Measurements from ENCODE around the gene PHF5A. TPM values are rescaled to one million over a fixed set of nuclear protein-coding genes. Genes with fewer than 3 reads are reported as not detected.
"Not testable (repeated sequence)": the region's sequence is repeated elsewhere in the genome, so short reads cannot be mapped to it uniquely, and the experiment has no call there.

The PHF5A gene
- total RNA-seq, 5 donors from 2014 or later (not counting 1 experiment from before 2014, with no cell fraction given), result 29.0 to 45.9 (median 38.0) TPM

DNA sequence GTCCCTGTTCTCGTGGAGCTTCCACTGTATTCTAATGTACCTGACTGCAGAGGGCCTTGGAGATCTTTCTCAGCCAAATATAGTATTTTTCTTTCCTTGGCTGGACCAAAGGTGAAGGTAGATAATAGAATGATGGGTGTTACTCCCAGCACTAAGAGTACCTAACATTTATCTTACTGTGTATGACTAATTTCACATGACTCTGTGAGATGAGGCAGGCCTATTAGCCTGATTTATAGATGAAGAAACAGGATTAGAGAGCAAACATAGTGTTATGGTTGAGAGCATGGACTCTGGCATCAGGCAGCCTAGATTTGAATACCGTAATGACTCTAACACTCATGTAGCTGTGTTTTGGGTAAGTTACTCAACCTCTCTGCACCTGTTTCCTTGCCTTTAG, 3.1 kb upstream of the PHF5A start:
- no peaks in the 10 kb centered on the region for H3K9me3 ChIP-seq
- no CpG with 5 or more reads among the region's 2 CpGs for WGBS (ENCODE audit: insufficient coverage)
- H3K4me3 ChIP-seq (ENCODE audit: control insufficient read depth in 1 of 2, extremely low read depth in 1 of 2, low read length in 1 of 2), result no peak overlapping the region
- Mint-ChIP-seq H3K9me3 (no peaks in the 10 kb centered on the region), H3K4me3 (no peak overlapping the region), H3K4me1 (peaks cover 55 to 61% (median 55%) of the 10 kb centered on the region in 3 donors), H3K36me3 (peaks cover 25% of the 10 kb centered on the region), H3K27ac (no peak overlapping the region), H3K27me3 (no peaks in the 10 kb centered on the region)
- no peak for ATAC-seq (replicated peaks in 1 of 4)
- DNase-seq, result no peak
- ChIA-PET CTCF (no interaction called here), POLR2A (interaction anchor here in 1 of 2 donors (0.6 kb wide), 1 partner anchor 18 kb away, joined by 4 read pairs; no protein-coding TSS in a partner anchor)
- H3K4me1 ChIP-seq (ENCODE audit: control insufficient read depth in 1 of 2, extremely low read depth in 1 of 2, insufficient read depth in 2 of 2, low read length in 2 of 2), result peaks cover 15 to 30% of the 10 kb centered on the region in 2 experiments
- H3K27me3 ChIP-seq (replicated peaks in 1 of 2; ENCODE audit: control insufficient read depth in 2 of 2, extremely low read depth in 1 of 2, insufficient read depth in 2 of 2, low read length in 1 of 2), result no peaks in the 10 kb centered on the region
- no peak overlapping the region for H3K27ac ChIP-seq (ENCODE audit: low read length)
- peaks cover 7 to 18% of the 10 kb centered on the region in 2 donors for H3K36me3 ChIP-seq (ENCODE audit: control insufficient read depth in 2 of 2, extremely low read depth in 1 of 2, insufficient read depth in 1 of 2, low read length in 1 of 2)

GRCh38 chr22:41470886-41471285, 2.4 kb upstream of the PHF5A start:
- Histone ChIP-seq H3K36me3 (ENCODE audit: control insufficient read depth in 2 of 2, extremely low read depth in 1 of 2, insufficient read depth in 1 of 2, low read length in 1 of 2) (peaks cover 7 to 25% of the 10 kb centered on the region in 2 donors), H3K4me1 (ENCODE audit: control insufficient read depth in 1 of 2, extremely low read depth in 1 of 2, insufficient read depth in 2 of 2, low read length in 2 of 2) (peaks cover 15 to 33% of the 10 kb centered on the region in 2 experiments), H3K4me3 (ENCODE audit: control insufficient read depth in 1 of 2, extremely low read depth in 1 of 2, low read length in 1 of 2) (no peak overlapping the region), H3K9me3 (no peaks in the 10 kb centered on the region), H3K27me3 (replicated peaks in 1 of 2; ENCODE audit: control insufficient read depth in 2 of 2, extremely low read depth in 1 of 2, insufficient read depth in 2 of 2, low read length in 1 of 2) (no peaks in the 10 kb centered on the region), H3K27ac (ENCODE audit: low read length) (no peak overlapping the region)
- ChIA-PET POLR2A (no interaction called here), CTCF (interaction anchor here in 1 of 2 donors (0.5 kb wide), 1 partner anchor 17 kb away, joined by 15 read pairs; no protein-coding TSS in a partner anchor)
- no peak for ATAC-seq (replicated peaks in 1 of 4)
- Mint-ChIP-seq H3K36me3 (peaks cover 30% of the 10 kb centered on the region), H3K4me3 (peak overlapping the region; percentile 52 to 87 (median 61)), H3K4me1 (peaks cover 55 to 64% (median 58%) of the 10 kb centered on the region in 3 donors), H3K27me3 (no peaks in the 10 kb centered on the region), H3K27ac (peak overlapping the region in 1 of 2 donors; percentile 49), H3K9me3 (no peaks in the 10 kb centered on the region)
- no peak for DNase-seq
- WGBS (ENCODE audit: insufficient coverage), result 80% methylated on average over 1 of the region's 2 CpGs

DNA sequence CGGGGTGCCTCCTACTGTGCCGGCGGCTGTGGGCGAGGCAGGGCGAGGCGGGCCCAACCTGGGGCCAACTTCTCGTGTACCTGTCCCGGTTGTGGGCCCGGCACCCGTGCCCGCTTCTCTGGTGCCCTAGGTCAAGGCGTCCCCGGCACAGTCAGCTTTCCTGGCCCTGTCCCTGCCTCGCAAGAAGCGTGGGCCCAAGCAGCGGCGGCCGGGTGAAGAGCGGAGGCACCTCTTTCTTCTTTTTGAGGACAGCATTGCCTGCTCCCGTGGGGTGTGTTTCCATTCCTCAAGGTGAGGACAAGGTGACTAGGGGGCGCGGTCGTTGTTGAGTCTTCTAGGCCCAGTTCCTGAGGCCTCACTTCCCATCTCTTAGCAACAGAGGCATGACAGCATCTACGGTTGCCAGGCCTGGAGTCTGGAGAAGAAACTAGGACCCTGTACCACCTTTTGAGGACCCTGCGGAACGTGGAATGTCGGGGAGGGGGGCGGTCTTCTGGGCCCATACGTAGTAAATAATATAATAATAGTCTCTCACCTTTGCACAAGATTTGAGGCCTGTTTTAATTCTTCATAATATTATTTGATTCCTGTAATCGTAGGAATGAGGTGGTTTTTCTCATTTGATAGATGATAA, 843 bp upstream of the PHF5A start:
- Mint-ChIP-seq H3K27ac (peak overlapping the region; percentile 99 to 100), H3K27me3 (no peaks in the 10 kb centered on the region), H3K4me3 (peak overlapping the region; percentile 87 to 93 (median 87)), H3K36me3 (peaks cover 39% of the 10 kb centered on the region), H3K9me3 (no peaks in the 10 kb centered on the region), H3K4me1 (peaks cover 55 to 65% (median 62%) of the 10 kb centered on the region in 3 donors)
- DNase-seq, result peak in 7 of 35 experiments; percentile 4 to 28 (median 16)
- Histone ChIP-seq H3K9me3 (no peaks in the 10 kb centered on the region), H3K4me1 (ENCODE audit: control insufficient read depth in 1 of 2, extremely low read depth in 1 of 2, insufficient read depth in 2 of 2, low read length in 2 of 2) (peaks cover 15 to 30% of the 10 kb centered on the region in 2 experiments), H3K27ac (ENCODE audit: low read length) (peak overlapping the region; percentile 92), H3K4me3 (ENCODE audit: control insufficient read depth in 1 of 2, extremely low read depth in 1 of 2, low read length in 1 of 2) (peak overlapping the region; percentile 92 to 96), H3K36me3 (ENCODE audit: control insufficient read depth in 2 of 2, extremely low read depth in 1 of 2, insufficient read depth in 1 of 2, low read length in 1 of 2) (peaks cover 7 to 40% of the 10 kb centered on the region in 2 donors), H3K27me3 (replicated peaks in 1 of 2; ENCODE audit: control insufficient read depth in 2 of 2, extremely low read depth in 1 of 2, insufficient read depth in 2 of 2, low read length in 1 of 2) (no peaks in the 10 kb centered on the region)
- peak in 2 of 4 experiments; percentile 3 to 19 for ATAC-seq (replicated peaks in 1 of 4)
- WGBS (ENCODE audit: insufficient coverage), result under 1% methylated on average over 18 of the region's 30 CpGs
- ChIA-PET CTCF (interaction anchor here in 1 of 2 donors (0.8 to 1.2 kb wide), 2 partner anchors 66 to 168 kb away, joined by 3 read pairs; partner anchors contain the start of gene ZC3H7B), POLR2A (interaction anchor here (0.5 to 2.5 kb wide), 7 partner anchors 9 to 88 kb away, joined by 5 to 25 read pairs (median 6); partner anchors contain the start of genes TOB2 (in 2 of the 2) and TEF (in 1 of the 2))

DNA sequence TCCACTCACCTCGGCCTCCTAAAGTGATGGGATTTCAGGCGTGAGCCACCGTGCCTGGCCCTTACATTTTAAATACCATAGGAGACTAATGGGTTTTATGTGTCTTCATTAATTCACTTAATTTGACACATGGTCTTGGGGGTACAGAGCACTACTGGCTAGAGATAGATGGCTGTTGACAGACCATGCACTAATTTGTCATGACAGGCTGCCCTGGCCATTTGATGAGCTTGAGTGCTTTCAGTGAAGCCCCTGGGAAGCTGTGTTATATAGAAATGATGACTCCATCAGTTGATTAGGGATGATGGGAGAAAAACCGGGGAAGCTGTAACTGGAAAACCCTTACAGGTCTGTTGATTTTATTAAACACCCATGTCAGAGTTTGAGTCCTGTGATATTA, 6.6 kb downstream of the PHF5A start:
- no peak overlapping the region for H3K4me3 ChIP-seq (ENCODE audit: control insufficient read depth in 1 of 2, extremely low read depth in 1 of 2, low read length in 1 of 2)
- POLR2A ChIA-PET, result interaction anchor here in 1 of 2 donors (0.7 to 0.8 kb wide), 2 partner anchors 30 to 192 kb away, joined by 4 to 6 read pairs; no protein-coding TSS in a partner anchor
- CTCF ChIA-PET, result no interaction called here
- ATAC-seq (replicated peaks in 1 of 4) (no peak), DNase-seq (no peak)
- WGBS (ENCODE audit: insufficient coverage), result no CpG with 5 or more reads among the region's 4 CpGs
- Mint-ChIP-seq H3K4me3 (no peak overlapping the region), H3K27me3 (no peaks in the 10 kb centered on the region), H3K27ac (no peak overlapping the region), H3K36me3 (peaks cover 35% of the 10 kb centered on the region), H3K4me1 (peaks cover under 1 to 21% (median 13%) of the 10 kb centered on the region in 3 donors), H3K9me3 (no peaks in the 10 kb centered on the region)
- H3K27me3 ChIP-seq (replicated peaks in 1 of 2; ENCODE audit: control insufficient read depth in 2 of 2, extremely low read depth in 1 of 2, insufficient read depth in 2 of 2, low read length in 1 of 2), result no peaks in the 10 kb centered on the region
- peaks cover 0 to 6% of the 10 kb centered on the region in 2 experiments for H3K4me1 ChIP-seq (ENCODE audit: control insufficient read depth in 1 of 2, extremely low read depth in 1 of 2, insufficient read depth in 2 of 2, low read length in 2 of 2)
- peaks cover 7 to 82% of the 10 kb centered on the region in 2 donors for H3K36me3 ChIP-seq (ENCODE audit: control insufficient read depth in 2 of 2, extremely low read depth in 1 of 2, insufficient read depth in 1 of 2, low read length in 1 of 2)
- no peaks in the 10 kb centered on the region for H3K9me3 ChIP-seq
- no peak overlapping the region for H3K27ac ChIP-seq (ENCODE audit: low read length)

- no CpG with 5 or more reads among the region's 5 CpGs for WGBS (ENCODE audit: insufficient coverage)
- H3K4me3 Mint-ChIP-seq; POLR2A ChIA-PET; DNase-seq; H3K9me3 Mint-ChIP-seq; H3K27ac Mint-ChIP-seq; H3K4me3 ChIP-seq (ENCODE audit: control insufficient read depth in 1 of 2, extremely low read depth in 1 of 2, low read length in 1 of 2); H3K27ac ChIP-seq (ENCODE audit: low read length); ATAC-seq (replicated peaks in 1 of 4); H3K27me3 ChIP-seq (replicated peaks in 1 of 2; ENCODE audit: control insufficient read depth in 2 of 2, extremely low read depth in 1 of 2, insufficient read depth in 2 of 2, low read length in 1 of 2); H3K27me3 Mint-ChIP-seq; H3K9me3 ChIP-seq; H3K4me1 ChIP-seq (ENCODE audit: control insufficient read depth in 1 of 2, extremely low read depth in 1 of 2, insufficient read depth in 2 of 2, low read length in 2 of 2): not testable (repeated sequence)
- CTCF ChIA-PET, result interaction anchor here in 1 of 2 donors (0.6 kb wide), 1 partner anchor 54 kb away, joined by 3 read pairs; no protein-coding TSS in a partner anchor
- Mint-ChIP-seq H3K36me3 (peaks cover 28% of the 10 kb centered on the region), H3K4me1 (peaks cover 0 to 17% (median 7%) of the 10 kb centered on the region in 3 donors)
- H3K36me3 ChIP-seq (ENCODE audit: control insufficient read depth in 2 of 2, extremely low read depth in 1 of 2, insufficient read depth in 1 of 2, low read length in 1 of 2), result peaks cover 7 to 65% of the 10 kb centered on the region in 2 donors
These were observed 8.4 kb downstream of the PHF5A start for GRCh38 chr22:41460071-41460470.

DNA sequence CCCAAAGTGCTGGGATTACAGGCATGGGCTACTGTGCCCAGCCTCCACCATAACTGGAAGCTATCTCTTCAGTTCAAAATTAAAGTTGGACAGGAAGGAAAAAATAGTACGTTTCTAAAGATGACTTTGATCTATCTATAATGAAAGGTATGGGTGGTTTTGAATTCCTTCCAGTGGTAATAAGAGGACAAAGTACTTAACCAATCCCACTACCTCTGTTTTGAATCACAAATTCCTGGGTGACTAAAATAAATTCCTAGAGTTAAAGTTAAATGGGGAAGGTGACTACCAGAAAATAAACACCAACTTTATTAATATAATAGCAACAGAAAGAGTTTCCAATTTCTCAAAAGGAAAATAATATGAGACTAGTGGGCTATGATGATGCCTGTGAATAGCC, 9.1 kb downstream of the PHF5A start:
- no peak for DNase-seq
- POLR2A ChIA-PET, result no interaction called here
- Mint-ChIP-seq H3K27ac (no peak overlapping the region), H3K9me3 (no peaks in the 10 kb centered on the region), H3K27me3 (no peaks in the 10 kb centered on the region), H3K4me1 (peaks cover 0 to 12% (median 5%) of the 10 kb centered on the region in 3 donors), H3K4me3 (no peak overlapping the region), H3K36me3 (peaks cover 21% of the 10 kb centered on the region)
- no peak overlapping the region for H3K27ac ChIP-seq (ENCODE audit: low read length)
- H3K4me3 ChIP-seq (ENCODE audit: control insufficient read depth in 1 of 2, extremely low read depth in 1 of 2, low read length in 1 of 2), result no peak overlapping the region
- no peak for ATAC-seq (replicated peaks in 1 of 4)
- H3K4me1 ChIP-seq (ENCODE audit: control insufficient read depth in 1 of 2, extremely low read depth in 1 of 2, insufficient read depth in 2 of 2, low read length in 2 of 2), result no peaks in the 10 kb centered on the region
- H3K36me3 ChIP-seq (ENCODE audit: control insufficient read depth in 2 of 2, extremely low read depth in 1 of 2, insufficient read depth in 1 of 2, low read length in 1 of 2), result peaks cover 7 to 58% of the 10 kb centered on the region in 2 donors
- H3K9me3 ChIP-seq, result no peaks in the 10 kb centered on the region
- WGBS (ENCODE audit: insufficient coverage), result no CpG with 5 or more reads among the region's 1 CpG
- CTCF ChIA-PET, result no interaction called here
- no peaks in the 10 kb centered on the region for H3K27me3 ChIP-seq (replicated peaks in 1 of 2; ENCODE audit: control insufficient read depth in 2 of 2, extremely low read depth in 1 of 2, insufficient read depth in 2 of 2, low read length in 1 of 2)
